LoVo (cell line): ENCODE data around the gene PRPS2.

Experiments
- DNase-seq: peaks from one replicate; pipeline ENCODE4 v3.0.0-alpha.2; 2016; ENCODE audit warnings: low spot score

Gene PRPS2

DNA sequence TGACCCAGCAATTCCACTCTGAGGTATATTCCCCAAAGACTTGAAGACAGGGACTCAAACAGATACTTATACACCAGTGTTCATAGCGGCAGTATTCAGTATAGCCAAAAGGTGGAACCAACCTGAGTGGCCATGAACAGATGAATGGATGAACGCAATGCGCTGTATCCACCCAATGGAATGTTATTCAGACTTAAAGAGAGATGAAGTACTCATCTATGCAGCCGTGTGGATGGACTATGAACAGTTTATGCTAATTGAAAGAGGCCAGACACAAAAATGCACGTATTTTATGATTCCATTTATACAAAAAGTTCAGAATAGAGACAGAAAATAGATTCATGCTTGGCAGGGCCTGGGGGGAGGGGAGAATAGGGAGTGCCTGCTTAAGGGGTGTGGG is 26.3 kb downstream of the PRPS2 start:
- no peak for DNase-seq

DNA sequence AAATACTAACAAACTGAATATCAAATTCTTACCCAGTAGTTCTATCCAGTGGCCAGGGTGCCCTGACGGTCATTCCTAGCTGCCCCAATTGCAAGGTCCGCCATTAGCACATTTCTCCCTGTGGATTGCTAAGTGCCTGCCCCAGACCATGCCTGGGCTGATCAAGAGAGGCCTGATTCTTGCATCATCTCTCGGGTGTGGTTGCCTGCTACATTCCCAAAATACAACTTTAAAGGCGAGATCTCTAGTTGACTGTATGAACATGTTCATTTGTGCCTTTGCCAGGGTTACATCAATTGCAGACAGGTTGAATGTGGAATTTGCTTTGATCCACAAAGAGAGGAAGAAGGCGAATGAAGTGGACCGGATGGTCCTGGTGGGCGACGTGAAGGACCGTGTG is 28.0 kb downstream of the PRPS2 start:
- DNase-seq, result no peak

DNA sequence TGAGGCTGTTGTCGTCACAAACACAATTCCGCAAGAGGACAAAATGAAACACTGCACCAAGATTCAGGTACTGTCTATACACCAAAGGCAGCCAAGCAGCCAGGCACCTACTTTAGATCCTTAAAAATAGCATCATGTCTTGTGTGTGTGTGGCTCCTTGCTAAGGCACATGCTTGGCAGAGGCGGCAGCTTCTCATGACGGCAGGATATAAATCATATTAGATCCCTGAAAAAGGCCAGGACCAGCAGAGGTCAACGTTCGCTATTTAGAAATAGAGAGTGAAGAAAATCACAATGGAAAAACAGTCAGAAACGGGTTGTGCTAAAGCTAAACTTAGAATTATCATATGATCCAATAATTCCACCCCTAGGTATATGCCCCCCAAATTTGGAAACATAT is 29.5 kb downstream of the PRPS2 start:
- DNase-seq, result no peak

DNA sequence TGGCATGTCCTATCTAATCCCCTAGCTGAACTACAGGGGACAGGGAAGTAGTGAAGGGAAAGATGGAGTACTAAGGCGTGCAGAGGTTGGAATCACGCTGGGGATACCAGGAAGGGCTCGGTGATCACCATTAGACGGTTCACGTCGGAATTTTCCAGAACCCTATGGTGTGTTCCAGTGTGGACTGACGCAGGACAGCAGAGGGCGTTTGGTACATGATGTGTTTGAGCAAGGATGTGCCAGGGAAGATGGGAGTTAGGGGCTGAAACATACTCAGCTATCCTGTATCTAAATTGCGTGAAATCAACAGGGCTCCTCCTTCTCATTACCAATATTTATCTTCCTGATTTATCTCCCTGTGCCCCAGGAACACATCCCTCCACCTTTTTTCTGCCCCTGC is 33.7 kb downstream of the PRPS2 start:
- no peak for DNase-seq

DNA sequence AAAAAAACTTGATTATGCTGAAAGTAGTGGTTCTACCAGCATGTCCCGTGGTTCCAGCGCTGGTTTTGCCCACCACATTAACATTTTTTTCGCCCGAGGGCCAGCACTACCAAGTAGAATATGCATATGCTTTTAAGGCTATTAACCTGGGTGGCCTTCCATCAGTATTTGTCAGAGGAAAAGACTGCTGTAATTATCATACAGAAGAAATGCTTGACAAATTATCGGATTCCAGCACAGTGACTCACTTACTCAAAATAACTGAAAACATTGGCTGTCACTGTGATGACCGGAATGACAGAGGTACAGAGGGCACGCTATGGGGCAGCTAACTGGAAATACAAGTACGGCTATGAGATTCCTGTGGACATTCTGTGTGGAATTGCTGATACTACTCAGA is 34.6 kb downstream of the PRPS2 start:
- DNase-seq, result no peak

DNA sequence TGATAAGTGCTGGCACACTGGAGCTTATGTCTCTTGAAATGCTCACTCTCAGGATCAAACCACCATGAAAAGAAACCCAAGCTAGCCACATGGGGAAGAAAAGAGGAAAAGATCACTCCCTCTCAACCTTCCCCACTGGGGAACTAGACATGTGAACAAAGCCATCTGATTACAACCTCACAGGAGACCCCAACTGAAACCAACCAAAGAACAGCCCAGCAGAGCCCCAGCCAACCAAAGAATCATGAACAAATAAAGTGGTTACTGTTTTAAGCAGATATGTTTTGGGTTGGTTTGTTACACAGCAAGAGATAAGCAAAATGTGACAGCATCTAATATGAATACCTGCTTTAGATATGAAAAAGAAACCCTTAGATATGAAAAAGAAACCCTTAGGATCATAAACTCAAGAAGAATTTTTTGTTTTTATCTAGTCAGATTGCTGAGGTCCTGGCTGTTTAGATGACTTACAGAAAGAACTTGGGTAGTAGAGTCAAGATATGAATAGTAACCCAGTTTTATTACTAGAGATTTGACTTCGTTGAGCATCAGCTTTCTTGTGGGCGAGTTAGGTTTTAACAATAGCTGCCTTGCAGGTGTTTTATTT is 52.0 kb downstream of the PRPS2 start:
- DNase-seq, result no peak

DNA sequence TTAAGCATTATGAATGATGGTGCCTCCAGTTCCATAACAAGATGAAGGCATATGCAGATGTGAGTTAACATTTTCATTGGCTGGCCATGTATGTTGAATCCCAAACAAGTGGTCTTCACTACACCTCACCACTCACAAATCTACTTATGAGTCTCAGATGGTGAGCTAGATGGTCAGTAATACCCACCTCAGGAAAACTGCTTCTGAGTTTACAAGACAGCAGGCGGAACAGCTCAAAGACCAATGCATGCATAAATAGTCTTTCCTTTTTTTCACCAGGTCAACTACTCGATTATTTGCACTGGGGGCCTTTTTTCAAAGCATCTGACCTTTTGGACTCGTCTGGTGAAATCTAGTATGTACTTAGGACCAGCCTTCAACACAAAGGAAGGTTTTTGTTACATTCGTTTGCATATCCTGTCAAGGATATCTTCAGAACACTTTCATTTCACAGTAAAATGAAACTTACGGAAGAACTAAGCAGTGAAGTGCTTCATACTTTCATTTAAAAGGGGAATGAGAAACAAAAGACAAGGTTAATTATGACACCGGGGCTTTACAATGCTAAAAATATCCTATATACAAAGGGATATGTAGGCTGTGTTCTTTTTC is 52.6 kb downstream of the PRPS2 start:
- DNase-seq, result no peak

DNA sequence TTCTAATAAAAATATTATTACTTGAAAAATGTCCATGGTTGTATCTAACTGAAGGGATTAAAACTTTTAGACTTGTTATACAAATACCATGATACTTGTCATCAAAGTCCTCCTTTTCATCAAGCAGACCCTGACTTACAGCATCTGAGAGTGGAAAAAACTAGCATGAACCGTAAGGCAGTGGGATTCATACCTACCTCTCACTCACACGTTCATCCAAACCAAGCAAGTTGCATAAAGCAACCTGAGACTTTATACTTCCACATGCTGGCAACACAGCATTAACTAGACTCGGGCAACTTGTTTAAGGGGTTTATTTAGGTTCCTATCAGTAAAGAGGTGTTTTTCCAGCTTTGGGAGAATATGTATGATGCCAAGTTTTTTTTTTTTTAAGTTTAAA is 53.1 kb downstream of the PRPS2 start:
- no peak for DNase-seq

DNA sequence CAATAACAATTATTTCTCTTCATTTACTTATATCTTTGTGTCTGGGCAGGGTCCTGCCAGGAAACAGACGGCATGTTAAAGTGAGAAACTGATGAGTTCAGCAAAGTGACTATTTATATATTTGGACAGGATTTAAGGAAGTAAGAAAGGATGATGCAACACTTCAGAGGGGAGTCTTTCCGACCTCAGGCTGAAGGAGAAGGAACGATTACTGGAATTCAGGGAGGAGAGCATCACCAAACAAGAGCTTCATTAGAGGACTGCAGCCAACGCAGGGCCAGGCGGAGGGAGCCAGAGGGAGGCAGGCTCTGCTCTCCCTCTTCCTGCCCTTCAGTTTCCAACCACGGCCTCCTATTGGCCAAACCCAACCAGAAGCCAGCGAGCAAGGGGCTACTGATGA is 74.1 kb downstream of the PRPS2 start:
- DNase-seq, result no peak

DNA sequence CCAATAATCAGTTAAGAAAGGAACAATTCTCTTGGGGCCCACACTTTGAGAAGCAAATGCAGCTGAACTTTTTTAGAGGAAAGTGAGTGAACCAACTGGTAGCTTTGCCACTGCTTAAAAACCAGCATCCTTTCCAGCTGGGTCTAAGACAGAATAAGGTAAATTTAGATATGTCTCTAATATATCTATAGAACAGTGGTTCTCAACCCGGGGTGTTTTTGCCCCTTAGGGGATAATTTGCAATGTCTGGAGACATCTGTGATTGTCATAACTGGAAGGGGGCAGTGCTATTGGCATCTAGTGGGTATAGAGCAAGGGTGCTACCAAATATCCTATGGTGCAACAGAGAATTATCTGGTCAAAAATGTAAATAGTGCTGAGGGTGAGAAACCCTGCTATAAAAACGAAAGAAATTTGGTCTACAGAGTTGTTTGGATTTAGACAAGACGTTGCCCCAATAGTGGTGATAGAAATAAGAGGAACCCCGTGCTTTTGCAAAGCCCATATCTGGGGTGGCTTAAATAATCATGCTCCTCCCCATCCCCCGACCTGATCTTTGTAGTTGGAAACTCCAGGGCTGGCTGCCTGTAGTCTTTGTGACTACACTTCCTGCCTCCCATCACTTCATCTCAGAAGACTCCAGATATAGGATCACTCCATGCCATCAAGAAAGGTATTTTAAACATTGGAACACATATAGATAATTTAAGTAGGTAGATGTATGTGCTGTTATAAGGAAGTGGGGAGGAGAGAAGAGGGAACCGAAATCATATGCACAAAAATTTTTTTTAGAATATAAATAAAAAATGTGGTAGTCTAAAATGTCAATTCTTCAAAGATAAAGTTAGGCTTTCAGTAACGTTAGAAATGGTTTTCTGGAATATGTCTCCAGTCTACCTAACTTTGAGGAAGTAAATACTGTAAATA is 75.5 kb downstream of the PRPS2 start, which contains the start of gene TLR7:
Gene TLR7 (plus strand): TSS at position 622 of the 927 bp plus-strand sequence. CDS start 507 bp downstream, outside the sequence.
- DNase-seq, result no peak

DNA sequence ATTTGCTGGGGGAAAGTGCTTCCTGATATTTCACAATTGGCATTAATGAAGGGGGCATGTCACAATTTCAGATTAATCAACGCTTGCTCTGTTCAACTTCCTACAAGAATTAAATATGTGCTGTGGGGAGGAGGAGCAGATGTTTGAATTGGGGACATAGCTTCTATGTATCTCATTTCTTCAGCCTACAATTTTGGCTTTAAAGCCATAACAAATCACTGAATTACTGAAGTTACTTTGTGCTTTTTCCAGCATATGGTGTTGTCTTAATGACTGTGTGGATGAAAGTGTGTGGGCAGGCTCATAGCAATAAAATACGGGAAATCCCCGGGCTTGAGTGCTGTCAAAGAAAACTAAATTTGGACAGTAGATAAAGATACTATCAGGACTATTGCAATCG is 76.5 kb downstream of the PRPS2 start:
- DNase-seq, result no peak

DNA sequence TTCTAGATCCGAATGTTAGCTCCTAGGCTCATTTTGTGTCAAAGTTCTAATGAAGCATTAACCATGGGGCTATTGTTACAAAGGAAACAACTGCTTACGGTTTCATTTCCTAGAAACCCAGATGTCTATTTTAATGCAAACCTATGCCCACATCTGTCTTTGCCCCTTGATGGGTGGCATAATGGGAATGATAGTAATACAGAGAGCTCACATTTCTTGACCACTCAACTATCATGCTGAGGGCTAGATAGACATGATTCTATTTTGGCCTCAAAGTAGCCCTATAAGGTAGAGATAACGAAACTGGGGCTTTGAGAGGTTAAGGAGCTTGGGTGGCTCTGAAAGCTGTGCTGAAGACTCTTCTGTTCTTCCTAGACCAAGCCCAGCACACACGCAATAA is 77.5 kb downstream of the PRPS2 start:
- DNase-seq, result no peak

DNA sequence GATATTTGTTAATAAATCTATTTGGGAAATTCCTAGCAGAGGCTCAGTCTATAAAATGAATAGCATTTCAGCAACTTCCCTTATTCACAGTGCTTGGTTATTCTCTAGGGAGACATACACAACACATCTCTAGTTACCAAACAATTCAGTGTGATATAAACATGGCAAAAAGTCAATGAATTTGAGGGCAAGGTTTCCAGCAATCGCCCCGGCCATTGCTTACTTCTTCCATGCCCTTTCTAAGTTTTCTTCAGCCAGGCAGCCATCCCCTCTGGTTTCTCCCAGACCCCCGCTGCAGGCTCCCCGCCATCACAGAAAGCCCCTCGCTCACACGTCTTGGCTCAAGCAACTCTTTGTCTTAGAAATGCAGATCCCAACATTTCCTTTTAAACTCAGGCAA is 80.0 kb downstream of the PRPS2 start:
- DNase-seq, result no peak

DNA sequence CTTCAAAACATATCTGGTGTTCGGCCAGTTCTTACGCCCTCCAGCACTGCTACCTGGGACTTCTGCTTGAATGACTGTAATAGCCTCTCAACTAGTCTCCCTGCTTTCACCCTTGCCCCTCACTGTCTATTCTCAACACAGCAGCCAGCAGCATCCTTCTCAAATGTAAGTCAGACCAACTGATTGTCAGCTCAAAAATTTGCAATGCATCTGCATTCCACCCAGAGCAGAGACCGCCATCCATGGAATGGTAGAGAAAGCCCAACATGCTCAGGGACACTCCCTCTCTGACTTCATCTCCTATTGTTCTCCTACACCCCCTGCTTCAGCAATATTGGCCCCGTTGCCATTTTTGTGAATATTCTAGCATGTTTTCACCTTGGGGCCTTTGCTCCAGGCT is 81.5 kb downstream of the PRPS2 start:
- DNase-seq, result no peak
